K562 (cell line): ENCODE measurements around the gene SHF. TPM values are rescaled to one million over a fixed set of nuclear protein-coding genes. Genes with fewer than 3 reads are reported as not detected.
A peak's percentile ranks its signal among the peaks of the same experiment; 100 is the strongest.

ENCODE experiments used
- ESRRA ChIP-seq: fragments of 450-650 bp; IDR thresholded peaks from 2 replicates; pipeline ENCODE4 v1.6.1; 2014; ENCODE audit warnings: low read depth, mild to moderate bottlenecking, moderate library complexity, borderline replicate concordance
- HCFC1 ChIP-seq: IDR thresholded peaks from 2 replicates; pipeline ENCODE4 v1.6.1; 2012; ENCODE audit warnings: low read depth, low read length, improper control_type of control experiment
- MEF2D ChIP-seq: conservative IDR thresholded peaks from 2 replicates; pipeline ENCODE4 v1.6.1; 2016; ENCODE audit warnings: low read depth, missing genetic modification characterization, missing compliant biosample characterization
- ZNF592 ChIP-seq: fragments of 450-650 bp; IDR thresholded peaks from 2 replicates; pipeline ENCODE4 v1.6.1; 2017; ENCODE audit warnings: antibody characterized with exemption, mild to moderate bottlenecking
- polyA plus RNA-seq, 8 experiments: library from polyadenylated mRNA; depleted of rRNA in 4 of 8; stranded (reverse) in 5 of 8; unstranded in 3 of 8; fragments of >200 nt; fragmentation: Nextera tagmentation in 2 of 8; fragmentation: Illumina TruSeq in 1 of 8; extraction: Ambion mirVana in 2 of 8; extraction: Trizol in 1 of 8; gene quantifications; 2 replicates each; pipeline versions ENCODE4 v1.2.1 to v1.2.3, GENCODE V29; 2011 to 2014; ENCODE audit warnings: inconsistent platforms in 1 of 8, missing spikeins in 1 of 8
- total RNA-seq, 7 experiments: library from RNA; depleted of rRNA in 6 of 7; stranded (reverse); fragments of >200 nt in 6 of 7; fragmentation: Illumina TruSeq in 2 of 7; extraction: Trizol in 2 of 7; gene quantifications; 2 replicates each; pipeline versions ENCODE4 v1.2.1 to v1.2.3, GENCODE V29; 2011 to 2021; ENCODE audit warnings: low replicate concordance in 1 of 7
- TF ChIP-seq, protein P1 (sequence below): fragments of 250-450 bp; sonication (Bioruptor Pico); IDR thresholded peaks from 2 replicates; pipeline ENCODE4 v1.4.0; 2020; ENCODE audit warnings: mild to moderate bottlenecking

Gene SHF
- total and polyA plus RNA-seq, 9 of the 15 experiments (the other 6 are each of a cell fraction or from before 2014, with no cell fraction given): 0.51 to 2.2 (median 0.85) TPM; not detected in 2

- peak; percentile 74 for TF ChIP-seq ZNF592
- TF ChIP-seq ESRRA: peak; percentile 68; the same call in 1 of the 2 replicates
- peak; percentile 36; the same call in 1 of the 2 replicates for TF ChIP-seq MEF2D
- peak; percentile 45; the same call in 1 of the 2 replicates for TF ChIP-seq HCFC1
- TF ChIP-seq, protein P1, sequence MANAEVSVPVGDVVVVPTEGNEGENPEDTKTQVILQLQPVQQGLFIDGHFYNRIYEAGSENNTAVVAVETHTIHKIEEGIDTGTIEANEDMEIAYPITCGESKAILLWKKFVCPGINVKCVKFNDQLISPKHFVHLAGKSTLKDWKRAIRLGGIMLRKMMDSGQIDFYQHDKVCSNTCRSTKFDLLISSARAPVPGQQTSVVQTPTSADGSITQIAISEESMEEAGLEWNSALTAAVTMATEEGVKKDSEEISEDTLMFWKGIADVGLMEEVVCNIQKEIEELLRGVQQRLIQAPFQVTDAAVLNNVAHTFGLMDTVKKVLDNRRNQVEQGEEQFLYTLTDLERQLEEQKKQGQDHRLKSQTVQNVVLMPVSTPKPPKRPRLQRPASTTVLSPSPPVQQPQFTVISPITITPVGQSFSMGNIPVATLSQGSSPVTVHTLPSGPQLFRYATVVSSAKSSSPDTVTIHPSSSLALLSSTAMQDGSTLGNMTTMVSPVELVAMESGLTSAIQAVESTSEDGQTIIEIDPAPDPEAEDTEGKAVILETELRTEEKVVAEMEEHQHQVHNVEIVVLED (CRISPR knock-in tag): peak; percentile 52; the same call in 1 of the 2 replicates
Measured at GRCh38 chr15:45200799-45201556, 13.2 kb upstream of the SHF start (continued).
